HG03108 (cell line): ENCODE results near the gene SEC61B.
"Not testable (repeated sequence)": the region's sequence is repeated elsewhere in the genome, so short reads cannot be mapped to it uniquely, and the experiment has no call there.

Experiments
- ATAC-seq: cut with Tn5 transposase; IDR thresholded peaks from one replicate; pipeline ENCODE4 v1.9.1; 2021; ENCODE audit warnings: moderate library complexity; ENCODE audit not compliant: unreplicated experiment

The SEC61B gene

DNA sequence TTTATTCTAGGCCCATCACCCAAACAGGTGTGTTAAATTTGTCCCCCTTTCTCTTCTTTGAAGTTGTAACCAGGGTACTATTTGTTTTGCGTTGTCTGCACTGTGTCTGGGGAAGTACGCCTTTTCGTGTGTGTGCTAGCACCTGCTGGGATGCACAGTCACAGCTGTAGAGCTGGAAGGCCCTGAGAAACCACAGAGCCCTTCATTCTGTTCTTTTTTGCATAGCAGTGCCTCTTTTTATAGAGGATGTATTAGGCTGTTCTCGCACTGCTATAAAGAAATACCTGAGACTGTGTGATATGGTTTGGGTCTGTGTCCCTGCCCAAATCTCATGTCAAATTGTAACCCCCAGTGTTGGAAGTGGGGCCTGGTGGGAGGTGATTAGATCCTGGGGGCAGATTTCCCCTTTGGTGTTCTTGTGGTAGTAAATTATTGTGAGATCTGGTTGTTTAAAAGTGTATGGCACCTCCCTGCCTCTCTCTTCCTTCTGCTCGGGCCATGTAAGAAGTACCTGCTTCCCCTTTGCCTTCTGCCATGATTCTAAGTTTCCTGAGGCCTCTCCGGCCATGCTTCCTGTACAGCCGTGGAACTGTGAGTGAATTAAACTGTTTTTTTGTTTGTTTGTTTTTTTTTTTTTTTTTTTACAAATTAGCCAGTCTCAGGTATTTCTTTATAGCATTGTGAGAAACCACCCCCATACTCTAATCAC, 14.0 kb downstream of the SEC61B start:
- peak; percentile 90 for ATAC-seq

DNA sequence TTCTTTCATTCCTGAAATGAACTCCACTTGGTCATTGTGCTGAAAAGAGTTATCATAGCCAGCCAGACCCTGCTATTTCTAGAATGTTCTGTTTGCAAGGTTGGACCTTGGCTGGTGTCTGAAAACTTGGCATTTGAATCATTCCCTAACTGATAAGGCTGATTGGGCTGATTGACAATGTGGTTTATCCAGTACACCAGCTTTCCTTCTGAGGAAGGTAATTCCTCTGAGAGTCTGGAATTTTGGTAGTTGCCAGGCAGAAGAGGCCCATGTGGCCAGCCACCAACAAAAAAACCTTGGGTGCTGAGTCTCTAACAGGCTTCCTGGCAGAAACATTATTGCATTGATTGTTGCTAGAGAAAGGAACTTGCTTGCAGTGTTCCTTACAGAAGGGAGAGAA, 15.3 kb downstream of the SEC61B start:
- ATAC-seq: no peak

DNA sequence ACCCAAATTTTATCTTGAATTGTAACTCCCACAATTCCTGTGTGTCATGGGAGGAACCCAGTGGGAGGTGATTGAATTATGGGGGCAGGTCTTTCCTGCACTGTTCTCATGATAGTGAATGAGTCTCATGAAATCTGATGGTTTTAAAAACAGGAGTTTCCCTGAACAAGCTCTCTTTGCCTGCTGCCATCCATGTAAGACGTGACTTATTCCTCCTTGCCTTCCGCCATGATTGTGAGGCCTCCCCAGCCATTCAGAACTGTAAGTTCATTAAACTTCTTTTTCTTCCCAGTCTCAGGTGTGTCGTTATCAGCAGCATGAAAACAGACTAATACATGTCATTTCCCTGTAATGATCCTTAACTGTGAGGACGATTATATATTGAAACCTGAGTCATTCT, 15.8 kb downstream of the SEC61B start:
- not testable (repeated sequence) for ATAC-seq

GRCh38 chr9:99238331-99238730, 16.2 kb downstream of the SEC61B start:
- no peak for ATAC-seq

- ATAC-seq: no peak
Observed at GRCh38 chr9:99239341-99240060, 17.4 kb downstream of the SEC61B start.

- no peak for ATAC-seq
Observed at GRCh38 chr9:99241106-99241505, 19.0 kb downstream of the SEC61B start.

GRCh38 chr9:99244344-99245260, 22.5 kb downstream of the SEC61B start:
- ATAC-seq: peak; percentile 90

DNA sequence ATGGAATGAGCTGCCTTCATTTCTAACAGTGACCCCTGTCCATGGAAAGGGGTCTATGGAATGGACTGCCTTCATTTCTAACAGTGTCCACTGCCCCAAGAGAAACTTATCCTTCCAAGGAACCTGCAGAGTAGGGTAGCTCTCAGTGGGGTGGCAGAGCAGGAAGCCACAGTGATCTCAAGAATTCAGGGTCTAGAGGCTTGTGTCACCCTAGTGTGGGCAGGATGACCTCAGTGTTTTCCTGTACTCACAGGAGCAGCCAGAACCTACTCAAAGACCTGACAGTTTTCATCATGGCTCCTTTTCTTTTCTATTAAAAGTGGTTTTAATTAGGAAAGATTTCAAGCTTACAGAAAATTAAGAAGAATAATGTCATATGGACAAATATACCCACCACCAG, 27.5 kb downstream of the SEC61B start:
- peak; percentile 31 for ATAC-seq

DNA sequence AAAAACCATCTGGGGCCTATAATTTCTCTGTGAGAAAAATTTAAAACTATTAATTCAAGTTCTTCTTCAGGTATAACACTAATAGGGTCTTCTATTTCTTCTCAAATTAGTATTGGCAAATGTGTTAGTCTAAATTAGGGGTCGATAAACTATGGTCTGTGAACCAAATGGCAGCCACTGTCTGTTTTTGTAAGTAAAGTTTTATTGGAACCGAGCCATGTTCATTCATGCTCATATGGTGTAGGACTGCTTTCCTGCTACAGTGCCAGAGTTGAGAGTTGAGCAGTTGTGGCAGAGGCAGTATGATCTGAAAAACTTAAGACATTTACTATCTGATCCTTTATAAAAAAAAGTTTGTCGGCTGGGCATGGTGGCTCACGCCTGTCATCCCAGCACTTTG, 29.1 kb downstream of the SEC61B start:
- no peak for ATAC-seq

- peak; percentile 25 for ATAC-seq
Observed at GRCh38 chr9:99253134-99253533, 31.1 kb downstream of the SEC61B start.

GRCh38 chr9:99253772-99254431, 31.8 kb downstream of the SEC61B start:
- peak; percentile 81 for ATAC-seq

- no peak for ATAC-seq
Observed at GRCh38 chr9:99255651-99256050, 33.6 kb downstream of the SEC61B start.

DNA sequence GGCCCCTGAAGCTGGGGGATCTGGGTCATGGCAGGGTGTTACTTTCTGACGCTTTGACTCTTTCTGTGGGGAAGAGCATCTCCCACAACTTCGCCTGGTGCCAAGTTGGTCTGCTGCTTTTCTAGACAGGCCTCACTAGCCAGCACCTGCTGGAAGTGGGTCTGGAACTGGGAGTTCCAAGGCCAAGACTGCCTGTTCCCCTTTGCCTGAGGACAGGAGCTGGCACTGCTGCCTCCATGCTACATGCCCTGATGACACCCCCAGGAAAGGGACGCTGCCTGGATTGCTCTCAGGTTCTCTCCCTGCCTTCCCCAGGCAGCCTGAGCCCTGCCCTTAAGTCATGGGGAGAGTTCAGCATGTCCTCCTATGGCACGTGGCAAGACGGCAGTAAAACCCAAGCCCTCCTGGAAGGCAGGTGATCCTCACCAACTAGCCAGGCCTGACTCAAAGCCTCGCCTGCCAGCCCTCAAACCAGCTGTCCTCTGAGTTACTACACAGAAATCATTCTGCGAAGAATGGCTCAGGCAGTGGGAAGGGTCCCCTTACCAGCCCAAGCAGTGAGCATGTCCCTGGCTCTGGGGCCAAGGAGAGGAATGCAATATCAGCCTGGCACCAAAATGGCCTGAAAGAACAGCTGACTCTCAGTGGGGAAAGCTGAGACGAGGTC, 35.8 kb downstream of the SEC61B start:
- no peak for ATAC-seq

DNA sequence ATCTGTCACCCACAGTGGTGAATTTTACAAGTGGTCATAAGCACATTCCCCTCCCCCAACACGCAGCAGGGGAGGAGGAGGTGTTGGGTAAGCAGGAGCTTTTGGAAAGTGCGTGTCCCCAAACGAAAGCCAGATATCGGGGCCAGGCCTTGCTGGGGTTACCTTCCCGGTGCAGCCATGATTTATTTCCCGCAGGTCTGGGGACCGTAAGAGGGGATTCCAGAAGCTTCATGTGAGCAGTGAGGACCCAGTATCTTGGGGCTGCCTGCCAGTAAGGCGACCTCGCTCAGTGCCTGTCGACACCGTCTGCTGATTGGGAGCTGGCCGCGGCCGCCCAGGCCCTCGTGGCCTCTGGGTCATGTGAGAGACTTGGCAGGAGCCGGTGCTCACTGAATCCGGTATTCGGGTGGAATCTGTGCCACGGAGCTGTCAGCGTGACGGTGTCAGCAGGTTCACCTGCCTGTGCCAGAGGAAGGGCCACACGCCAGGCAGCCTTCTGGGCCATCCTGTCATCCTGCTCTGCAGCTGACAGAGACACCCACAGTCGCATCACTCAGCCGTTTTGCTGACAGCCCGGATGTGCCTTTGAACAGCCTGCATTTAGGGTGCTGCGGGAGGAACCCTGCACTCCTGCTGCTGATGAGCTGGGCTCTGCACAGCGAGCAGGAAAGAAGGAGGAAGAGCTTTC, 37.3 kb downstream of the SEC61B start:
- no peak for ATAC-seq

DNA sequence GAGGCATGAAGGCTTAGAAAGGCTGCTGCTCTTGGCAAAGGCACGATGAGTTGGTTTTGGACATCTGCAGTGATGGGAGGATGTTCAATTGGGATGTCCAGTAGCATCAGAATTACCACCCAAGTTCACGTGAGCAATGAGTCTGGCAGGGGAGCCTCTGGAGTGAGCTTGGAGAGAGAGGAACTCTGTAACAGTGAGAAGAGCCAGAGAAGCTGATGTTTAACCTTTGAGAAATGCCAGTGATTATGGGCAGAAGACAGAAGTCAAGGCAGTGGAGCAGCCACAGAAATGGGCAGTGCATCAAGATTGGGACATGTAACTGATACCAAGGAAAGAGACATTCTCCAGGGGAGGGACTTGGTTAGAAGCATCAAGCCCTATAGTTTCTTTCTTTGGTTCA, 39.8 kb downstream of the SEC61B start:
- ATAC-seq: no peak

- ATAC-seq: no peak
Observed at GRCh38 chr9:99262949-99263418, 40.9 kb downstream of the SEC61B start.

DNA sequence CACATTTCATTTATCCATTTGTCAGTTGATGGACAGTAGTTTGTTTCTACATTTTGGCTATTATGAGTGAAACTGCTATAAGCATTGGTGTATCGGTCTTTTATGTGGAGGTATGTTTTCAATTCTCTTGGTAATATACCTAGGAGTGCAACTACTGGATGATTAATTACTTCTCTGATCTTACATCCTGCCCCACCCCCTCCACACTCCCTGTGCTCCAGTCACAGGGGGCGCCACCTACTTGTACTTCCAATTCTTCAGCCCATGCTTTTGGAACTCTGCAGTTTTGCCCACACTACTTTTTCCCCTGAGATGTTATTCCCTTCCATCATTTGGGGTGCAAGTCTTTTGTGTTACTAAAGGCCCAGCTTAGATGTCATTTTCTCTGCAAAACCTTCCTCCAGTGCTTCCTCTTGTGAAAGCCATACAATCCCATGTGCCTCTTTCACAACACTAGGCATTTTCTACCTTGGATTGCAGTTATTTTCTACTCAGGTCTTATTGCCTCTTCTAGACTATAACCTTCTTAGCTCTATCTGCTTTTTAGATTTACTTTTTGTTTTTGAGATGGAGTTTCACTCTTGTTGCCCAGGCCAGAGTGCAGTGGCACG, 42.1 kb downstream of the SEC61B start:
- ATAC-seq: no peak

GRCh38 chr9:99265691-99266090, 43.6 kb downstream of the SEC61B start:
- ATAC-seq: no peak
